Fibroblast of upper back skin (primary cell): Measurements from ENCODE around the gene GPAT3.
A peak's percentile ranks its signal among the peaks of the same experiment; 100 is the strongest.
"Not testable (repeated sequence)": the region's sequence is repeated elsewhere in the genome, so short reads cannot be mapped to it uniquely, and the experiment has no call there.

Experiments used
- DNase-seq: peaks from one replicate; pipeline ENCODE4 v3.0.0-alpha.2; 2013

Gene GPAT3

DNA sequence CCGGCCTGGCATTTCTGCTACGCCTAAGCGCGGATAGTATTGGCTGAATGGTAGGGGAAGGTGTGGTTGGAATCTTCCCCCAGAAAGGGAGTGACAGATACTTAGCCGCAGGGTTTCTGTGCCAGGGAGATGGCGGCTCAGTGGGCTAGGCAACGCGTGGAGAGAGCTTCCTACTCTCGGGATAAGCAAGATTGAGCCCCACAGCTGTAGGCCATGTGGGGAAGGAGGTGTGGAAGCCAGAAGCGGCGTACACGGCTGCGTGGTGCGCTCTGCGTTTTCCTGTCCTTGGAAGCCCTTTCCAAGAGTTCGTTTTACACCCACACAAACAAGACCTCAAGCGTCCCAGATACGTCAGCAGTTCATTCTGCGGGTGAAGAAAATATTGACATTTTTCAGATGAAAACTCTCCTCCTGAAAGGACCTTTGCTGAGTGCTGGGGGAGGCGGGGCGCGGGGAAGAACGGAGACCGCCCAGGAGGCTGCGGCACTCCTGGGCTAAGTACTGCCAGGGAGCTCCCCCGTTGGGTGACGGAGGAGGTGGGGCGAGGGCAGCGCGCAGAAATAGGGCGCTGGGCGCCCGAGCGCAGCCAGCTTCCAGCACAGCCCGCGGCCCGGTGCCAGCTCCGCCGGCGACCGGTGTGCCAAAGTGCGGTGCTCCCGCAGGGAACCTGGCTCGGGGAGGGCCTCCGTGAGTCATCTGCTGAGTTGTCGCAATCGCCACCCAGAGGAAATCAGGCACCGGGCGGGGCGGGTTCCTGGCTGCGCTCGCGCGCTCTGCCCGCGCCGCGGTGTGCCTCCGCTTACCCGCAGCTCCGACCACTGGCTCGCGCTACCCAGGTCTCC, at the start of gene GPAT3:
Gene GPAT3, plus strand, starts transcription at position 589 of the 842 bp plus-strand sequence. CDS start 515 bp downstream, outside the sequence.
- DNase-seq: peak; percentile 40

DNA sequence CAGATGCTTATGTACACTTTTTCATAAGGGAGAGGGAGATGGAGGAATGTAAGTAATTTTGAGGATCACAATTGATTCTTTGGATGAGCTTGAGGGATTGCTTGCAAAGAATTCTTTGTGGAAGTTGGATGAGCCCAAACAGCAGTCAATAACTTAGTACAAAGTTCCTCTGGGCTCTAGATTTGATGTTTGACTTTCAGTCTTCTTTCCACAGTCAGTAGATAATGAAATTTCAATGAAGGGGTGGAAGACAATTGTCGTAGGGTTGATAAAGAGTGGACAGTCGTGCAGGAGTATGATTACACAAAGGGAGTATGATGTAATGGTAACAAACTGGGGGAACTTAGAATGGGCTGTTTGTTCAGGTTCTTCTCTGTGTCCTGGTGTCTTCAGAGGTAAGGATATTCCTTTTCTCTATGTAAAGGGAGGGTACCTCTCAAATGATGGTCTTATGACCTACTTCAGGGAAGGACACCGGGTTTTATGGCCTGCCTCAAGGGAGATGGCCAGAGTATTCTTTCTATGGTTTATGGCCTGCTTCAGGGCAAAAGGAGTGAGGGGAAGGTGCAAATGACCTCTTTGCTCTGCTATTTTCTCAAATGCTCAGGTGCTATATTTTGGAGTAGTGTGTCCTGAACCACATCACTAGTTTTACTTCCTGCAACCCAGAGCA, 49.3 kb upstream of the GPAT3 start:
- no peak for DNase-seq

DNA sequence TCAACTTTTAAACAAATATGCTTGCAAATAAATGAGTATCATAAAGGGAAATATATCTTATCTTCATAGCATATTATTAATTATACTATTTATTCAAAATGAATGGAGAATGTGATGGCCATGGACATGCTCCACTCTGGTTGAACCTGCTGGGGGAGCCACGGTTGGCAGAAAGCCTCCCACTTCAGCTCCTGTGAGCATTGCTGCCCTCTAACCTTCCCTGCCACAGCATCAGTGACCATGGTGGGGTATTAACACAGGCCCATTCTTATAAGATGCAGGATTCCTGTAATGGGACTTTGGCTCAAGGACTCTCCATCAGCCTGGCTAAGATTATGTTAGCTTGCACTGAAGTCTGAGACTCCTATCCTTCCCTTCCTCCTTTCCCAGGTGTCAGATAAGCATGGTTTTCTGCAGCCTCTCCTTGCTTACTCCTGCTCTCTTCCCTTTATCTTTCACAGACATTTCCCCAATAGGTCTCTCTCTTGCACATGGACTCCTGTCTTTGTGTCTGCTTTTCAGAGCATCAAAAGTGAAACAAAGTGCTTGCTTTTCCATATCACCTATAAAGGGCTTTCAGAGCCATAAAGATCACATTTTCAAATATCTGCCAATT, 46.1 kb upstream of the GPAT3 start:
- no peak for DNase-seq

DNA sequence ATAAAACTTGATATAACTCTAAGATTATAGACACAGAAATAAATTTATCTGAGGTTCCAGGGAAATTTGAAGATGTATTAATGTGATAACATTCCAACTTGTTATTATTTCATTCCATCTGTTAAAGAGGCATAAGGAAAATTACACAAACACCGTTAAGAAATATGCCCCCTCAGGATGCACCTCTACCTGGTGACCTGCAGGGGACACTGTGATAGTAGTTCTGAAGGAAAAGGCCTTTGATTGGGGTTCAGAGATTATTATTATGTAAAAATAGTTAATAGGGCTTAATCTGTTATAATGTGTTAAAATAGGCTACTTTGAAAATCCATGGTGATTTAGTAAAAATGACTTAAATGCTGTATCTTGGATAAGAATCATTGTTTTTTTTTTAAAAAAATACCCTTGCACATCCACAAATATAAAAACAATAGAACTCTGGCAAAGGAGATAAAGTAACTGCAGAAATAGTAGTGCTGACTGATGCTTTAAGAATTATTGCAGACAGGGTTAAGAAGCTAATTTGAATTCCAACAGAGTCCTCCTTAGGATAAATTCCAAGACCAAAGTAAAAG, 44.9 kb upstream of the GPAT3 start:
- peak; percentile 27 for DNase-seq

DNA sequence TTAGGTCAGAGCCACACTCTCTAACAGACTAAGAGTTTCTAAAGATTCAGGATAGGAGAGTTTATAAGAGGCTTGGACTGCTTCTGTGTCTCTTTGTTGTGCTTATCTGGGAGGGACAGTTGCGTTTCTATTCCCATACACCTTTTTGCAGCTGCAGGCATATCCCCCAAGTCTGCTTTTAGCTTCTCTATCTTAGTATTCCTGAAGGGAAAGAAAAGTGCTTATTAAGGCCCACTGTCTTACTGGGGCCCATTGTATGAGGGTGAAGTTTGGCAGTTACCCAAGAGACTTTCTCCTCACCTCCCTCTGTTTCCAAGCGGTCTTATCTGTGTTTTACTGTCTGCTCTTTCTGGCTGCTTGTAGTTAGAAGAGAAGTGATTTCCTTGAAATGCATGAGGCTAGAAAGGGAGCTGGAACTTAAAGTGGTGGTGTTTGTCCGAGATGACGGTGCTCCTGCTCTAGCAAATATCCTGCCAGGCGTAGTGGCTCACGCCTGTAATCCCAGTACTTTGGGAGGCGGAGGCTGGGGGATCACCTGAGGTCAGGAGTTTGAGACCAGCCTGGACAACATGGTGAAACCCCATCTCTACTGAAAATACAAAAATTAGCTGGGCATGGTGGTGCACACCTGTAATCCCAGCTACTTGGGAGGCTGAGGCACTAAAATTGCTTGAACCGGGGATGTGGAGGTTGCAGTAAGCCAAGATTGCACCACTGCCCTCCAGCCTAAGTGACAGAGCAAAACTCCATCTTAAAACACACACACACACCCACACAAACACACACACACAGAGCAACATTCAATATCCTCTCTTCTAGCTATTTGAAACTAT, 39.6 kb upstream of the GPAT3 start:
- not testable (repeated sequence) for DNase-seq

DNA sequence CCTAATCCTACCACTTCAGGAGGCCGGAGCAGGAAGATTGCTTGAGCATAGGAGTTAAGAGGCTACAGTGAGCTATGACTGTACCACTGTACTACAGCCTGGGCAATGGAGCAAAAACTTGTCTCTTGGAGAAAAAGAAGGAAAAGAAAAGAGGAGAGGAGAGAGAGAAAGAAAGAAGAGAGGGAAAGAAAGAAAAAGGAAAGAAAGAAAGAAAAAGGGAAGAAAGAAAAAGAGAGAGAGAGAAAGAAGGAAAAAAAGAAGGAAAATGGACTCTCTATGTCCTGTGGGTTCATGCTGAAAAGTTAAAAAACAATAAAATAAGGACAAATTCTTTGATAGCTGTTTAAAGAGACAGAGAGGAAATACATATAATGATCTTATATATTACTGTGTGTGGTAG, 37.7 kb upstream of the GPAT3 start:
- DNase-seq: no peak

DNA sequence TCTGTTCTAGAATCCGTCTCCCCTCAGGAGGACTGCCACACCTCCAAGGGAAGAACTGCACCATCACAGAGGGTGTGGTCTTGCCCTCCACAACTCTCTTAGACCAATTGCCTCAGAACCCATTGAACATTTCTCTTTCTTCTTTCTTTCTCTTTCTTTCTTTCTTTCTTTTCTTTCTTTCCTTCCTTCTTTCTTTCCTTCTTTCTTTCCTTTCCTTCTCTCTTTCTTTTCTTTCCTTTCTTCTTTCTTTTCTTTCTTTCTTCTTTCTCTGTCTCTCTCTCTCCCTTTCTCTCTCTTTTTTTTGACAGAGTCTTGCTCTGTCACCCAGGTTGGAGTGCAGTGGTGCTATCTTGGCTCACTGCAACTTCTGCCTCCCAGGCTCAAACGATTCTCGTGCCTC, 34.2 kb upstream of the GPAT3 start:
- DNase-seq: not testable (repeated sequence)

DNA sequence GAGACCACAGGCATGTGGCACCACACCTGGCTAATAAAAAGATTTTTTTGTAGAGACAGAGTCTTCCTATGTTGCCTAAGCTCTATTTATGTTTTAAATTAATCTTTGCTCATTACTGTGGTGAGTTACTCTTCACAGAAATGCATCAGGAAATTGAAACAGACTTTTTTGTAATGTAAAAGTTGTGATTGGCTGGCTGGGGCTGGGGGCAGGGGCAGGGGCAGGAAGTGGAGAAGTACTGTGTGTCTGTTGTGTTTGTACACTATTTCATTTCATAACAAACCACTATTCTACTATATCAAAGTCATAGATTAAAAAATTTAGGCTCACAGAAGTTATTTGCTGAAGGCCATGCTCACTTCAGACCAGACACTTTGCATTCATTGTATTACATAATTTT, 31.9 kb upstream of the GPAT3 start:
- DNase-seq: no peak

DNA sequence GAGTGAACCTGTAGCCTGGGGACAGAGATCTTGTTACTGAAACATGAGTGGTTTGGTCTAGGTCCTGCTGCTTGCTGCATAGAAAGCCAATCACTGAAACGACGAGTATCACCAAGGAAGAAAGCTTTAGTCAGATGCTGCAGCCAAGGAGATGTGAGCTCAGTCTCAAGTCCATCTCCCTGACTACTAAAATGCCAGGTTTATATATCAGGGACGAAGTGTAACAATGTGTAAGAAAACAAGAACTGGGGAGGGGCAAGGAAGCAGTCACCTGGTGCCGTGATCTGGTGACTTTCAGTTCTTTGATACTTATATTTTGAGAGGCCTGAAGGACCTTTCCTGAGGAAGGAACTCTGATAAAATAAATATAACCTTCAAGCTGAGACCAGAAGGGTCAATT, 31.4 kb upstream of the GPAT3 start:
- no peak for DNase-seq

DNA sequence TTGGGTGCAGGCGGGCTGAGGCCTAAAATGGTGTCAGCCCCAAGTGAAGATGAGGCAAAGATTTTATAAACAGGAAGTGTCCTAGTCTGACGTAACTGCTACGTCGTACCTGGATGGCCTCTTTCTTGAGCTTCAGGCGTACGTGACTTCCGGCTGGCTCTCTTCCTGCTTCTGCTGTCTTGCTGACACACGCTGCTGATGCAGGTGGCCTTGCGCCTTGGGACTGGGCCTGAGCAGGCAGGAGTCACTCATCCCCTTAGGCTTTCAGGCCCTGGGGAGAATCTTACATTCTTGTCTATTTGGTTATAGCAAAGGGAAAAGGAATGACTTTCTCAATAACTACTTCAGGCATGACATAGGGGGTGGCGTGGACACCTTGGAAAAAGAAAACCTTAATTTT, 30.9 kb upstream of the GPAT3 start:
- no peak for DNase-seq

DNA sequence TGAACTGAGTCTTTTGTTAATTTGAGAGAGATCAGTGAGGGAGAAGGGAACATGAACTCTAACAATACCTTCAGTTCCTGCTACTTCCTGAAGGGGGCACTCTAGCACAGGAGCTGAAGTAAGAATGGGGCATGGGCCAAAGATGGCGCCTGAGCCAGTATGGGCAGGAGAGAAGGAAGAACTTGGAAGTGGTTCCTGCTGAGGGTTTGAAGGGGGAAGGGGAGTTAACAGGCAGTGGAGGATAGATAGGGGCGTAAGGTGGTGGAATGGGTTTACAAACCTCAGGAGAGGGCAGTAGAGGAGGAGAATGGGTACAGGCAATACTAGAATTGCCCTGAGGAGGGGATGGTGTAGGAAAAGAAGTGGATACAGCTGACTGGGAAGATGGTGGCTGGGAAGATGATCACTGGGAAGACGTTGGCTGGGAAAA, 26.7 kb upstream of the GPAT3 start:
- DNase-seq: peak; percentile 53

DNA sequence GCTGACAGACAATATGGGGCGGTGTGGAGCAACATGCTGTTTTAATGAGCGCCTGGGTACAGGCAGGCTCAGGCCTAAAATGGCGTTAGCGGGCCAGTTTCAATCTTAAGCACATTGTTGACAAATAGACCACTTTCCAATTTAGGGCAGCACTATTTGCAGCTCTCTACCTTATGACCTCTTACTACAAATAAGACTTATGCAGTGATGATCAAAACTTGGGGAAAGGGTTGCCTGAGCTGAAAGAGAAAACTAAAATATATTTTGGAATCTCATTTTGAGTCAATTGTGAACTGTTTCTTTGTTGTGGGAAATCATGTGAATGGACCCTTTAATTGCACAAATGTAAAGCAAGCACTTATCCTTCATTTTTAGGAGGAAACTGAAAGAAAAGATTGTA, 25.5 kb upstream of the GPAT3 start:
- DNase-seq: no peak

DNA sequence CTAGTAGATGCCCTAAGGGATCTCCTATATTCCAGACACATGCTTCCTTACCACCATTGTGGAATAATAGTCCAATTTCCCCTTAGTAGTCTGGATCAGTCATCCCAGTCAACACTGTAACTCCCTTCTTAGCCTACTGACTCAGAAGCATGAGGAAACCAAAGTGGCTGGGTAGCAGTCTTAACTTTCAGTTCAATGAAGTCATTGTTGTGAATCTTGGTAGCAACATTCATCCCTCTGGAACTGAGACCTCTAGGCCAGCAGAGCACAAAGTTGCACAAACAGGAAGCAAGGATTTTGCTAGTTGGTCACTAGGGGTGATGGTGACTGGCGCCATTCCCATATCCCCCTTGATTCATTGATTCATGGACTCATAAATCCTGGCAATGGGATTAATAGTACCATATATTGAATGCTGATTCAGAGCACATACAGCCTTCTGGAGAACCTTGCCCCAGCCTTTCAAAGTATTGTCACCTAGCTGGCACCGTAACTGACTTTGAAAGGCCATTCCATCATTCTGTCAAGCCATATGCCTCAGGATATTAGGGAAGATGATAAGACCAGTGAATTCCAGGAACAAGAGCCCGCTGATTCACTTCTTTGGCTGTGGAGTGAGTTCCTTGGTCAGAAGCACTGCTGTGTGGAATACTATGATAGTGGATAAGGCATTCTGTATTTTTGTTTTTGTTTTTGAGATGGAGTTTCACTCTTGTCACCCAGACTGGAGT, 19.7 kb upstream of the GPAT3 start:
- DNase-seq: peak; percentile 69

DNA sequence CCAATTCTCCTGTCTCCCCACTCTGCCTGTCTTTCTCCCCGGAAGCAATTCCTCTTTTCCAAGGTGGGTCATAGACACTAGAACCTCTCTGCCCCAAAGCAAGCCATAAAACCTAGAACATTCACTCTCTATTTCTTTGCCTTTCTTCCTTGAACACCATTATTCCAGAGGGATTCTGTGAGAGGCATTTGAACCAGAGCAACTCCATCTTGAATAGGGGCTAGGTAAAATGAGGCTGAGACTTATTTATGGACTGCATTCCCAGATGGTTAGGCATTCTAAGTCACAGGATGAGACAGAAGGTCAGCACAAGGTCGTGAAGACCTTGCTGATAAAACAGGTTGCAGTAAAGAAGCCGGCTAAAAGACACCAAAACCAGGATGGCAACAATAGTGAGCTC, 13.7 kb upstream of the GPAT3 start:
- no peak for DNase-seq

DNA sequence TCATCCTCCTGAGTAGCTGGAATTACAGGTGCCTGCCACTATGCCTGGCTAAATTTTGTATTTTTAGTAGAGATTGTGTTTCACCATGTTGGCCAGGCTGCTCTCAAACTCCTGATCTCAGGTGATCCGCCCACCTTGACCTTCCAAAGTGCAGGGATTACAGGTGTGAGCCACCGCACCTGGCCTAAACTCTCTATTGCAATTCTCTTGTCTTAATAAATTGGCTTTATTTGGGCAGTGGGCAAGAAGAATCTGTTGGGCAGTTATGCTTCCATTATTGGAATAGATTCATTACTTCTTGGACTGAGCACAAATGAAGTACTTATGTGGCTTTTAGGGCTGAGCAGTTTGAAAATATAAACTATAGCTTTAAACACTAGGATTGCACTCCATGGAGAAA, 8.2 kb upstream of the GPAT3 start:
- DNase-seq: no peak

DNA sequence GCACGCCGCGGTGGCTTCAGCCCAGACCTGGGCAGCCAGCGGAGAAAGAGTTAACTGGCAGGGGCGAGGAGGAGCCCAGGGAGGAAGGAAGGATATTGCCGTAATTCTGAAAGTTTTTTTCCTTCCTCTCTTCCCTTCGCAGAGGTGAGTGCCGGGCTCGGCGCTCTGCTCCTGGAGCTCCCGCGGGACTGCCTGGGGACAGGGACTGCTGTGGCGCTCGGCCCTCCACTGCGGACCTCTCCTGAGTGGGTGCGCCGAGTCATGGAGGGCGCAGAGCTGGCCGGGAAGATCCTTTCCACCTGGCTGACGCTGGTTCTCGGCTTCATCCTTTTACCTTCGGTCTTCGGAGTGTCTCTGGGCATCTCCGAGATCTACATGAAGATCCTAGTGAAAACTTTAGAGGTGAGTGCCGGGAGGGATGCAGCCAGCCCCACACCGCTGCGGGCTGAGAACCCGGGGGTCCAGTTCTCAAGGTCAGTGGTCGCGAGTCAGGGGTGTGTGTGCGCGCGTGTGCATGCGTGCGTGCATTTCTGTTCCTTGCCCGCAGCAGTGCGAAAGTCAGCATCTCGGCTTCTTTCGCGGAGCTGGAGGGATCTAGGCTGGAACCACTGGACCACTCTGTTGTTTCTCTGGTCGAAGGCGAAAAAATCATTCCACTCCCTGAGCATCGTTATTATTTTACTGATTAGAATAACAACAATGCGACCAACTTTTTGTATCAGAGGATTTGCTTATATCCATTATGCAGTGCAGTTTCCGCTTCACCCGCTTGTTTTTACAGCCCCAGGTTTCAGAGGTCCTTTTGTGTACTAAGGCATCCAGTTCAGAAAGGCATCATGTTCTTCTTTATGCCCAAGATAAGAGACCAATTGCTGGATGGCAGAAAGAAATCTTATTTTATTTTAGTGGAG, 709 bp downstream of the GPAT3 start:
- DNase-seq: no peak

DNA sequence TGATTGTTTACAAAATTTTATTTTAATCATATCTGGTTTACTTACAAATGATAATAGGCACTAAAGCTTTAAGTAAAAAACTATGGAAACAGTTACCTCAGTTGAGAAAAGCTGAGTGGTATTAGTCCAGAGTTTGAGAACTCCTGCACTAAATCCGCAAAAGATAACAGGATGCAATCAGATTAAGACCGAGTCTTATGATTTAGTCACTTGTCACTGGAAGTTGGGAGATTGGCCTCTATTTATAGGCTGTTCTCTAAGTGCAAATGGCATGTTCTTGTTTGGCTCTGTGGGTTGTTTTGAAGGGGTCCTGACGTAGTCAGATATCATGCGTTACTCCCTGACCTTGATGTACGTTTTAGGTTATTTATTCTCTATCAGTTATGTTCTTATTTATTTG, 6.3 kb downstream of the GPAT3 start:
- no peak for DNase-seq

DNA sequence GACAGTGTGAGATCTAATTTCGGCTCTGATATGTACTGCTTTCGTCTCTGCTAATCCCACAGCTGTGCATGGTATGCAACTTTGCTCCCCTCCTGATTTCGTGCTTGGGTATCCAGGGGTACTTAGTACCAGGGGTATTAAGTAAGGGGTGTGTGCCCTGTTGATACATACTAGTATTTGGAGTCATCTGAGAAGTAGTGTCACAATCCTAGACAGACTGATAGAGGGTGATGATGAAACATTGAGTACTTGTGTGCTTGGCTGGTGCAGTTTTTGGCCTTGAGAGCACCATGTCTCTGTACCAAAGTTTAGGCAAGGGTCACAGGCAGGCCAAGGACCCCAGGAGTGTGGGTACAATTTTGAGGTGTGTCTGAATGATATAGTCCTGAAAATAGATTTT, 10.9 kb downstream of the GPAT3 start:
- DNase-seq: no peak

DNA sequence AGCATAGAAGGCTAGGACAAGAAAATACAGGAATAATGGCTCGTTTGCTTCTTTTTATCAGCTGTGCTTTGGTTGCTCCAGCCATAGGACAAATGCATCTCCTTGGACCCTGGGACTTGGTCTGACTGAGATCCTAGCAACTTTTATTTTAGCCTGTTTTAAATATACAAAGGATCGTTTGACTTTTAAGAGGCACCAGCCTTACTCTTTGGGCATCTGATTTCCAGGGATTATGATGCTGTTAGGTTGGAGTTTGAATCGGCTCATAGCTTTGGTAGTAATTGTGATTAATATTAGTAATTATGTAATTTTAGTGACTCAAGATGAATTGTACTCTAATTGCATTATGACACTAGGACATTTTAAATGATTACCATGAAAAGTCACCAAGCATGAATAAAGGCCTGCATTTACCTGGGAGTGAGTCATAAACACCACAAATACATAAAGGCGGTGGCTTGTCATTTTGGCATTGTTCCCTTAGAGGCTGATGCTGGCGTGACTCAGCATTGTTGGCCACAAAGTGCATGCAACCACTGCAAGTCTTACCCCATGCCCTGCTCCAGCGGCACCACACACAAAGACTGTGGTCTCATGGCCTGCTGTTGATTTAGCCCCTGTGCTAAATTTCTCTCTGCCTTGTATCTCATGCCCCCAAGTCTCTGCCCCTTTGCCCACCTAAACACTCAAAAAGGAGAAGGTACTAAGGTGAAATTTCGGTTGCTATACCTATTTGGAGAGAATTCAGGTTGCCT, 12.4 kb downstream of the GPAT3 start:
- DNase-seq: peak; percentile 97

DNA sequence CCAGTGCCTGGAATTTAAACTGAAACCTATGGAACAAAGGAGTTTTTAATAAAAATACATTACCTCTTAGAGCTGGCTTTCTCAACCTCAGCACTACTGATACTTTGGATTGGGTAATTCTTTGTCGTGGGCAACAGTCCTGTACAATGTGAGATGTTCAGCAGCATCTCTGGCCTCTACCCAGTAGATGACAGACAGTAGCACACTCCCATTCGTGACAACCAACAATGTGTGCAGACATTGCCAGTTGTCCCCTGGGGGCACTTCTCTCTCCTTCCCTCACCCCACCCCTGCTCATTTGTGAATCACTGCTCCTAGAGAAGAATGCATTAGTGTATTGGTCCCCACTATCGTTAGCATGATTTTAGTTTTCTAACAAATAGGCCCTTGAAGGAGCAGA, 16.2 kb downstream of the GPAT3 start:
- DNase-seq: peak; percentile 70
